Activated naive CD8-positive, alpha-beta T cell (primary cell): ENCODE results near the gene SCAPER.
"Not testable (repeated sequence)": the region's sequence is repeated elsewhere in the genome, so short reads cannot be mapped to it uniquely, and the experiment has no call there.

Experiments
- H3K27ac Mint-ChIP-seq: one replicate; pipeline ENCODE4 v1.8.0; 2021; ENCODE audit warnings: mixed read lengths
- H3K27me3 Mint-ChIP-seq: one replicate; pipeline ENCODE4 v1.8.0; 2021; ENCODE audit warnings: mixed read lengths
- H3K36me3 Mint-ChIP-seq: one replicate; pipeline ENCODE4 v1.8.0; 2021; ENCODE audit warnings: mixed read lengths
- H3K4me1 Mint-ChIP-seq: one replicate; pipeline ENCODE4 v1.8.0; 2021; ENCODE audit warnings: low read depth, mixed read lengths
- H3K4me3 Mint-ChIP-seq: one replicate; pipeline ENCODE4 v1.8.0; 2021; ENCODE audit warnings: mild to moderate bottlenecking, mixed read lengths
- H3K9me3 Mint-ChIP-seq: one replicate; pipeline ENCODE4 v1.8.0; 2021; ENCODE audit warnings: low read depth, mixed read lengths

Gene SCAPER

GRCh38 chr15:76931397-76932134, 26.4 kb upstream of the SCAPER start, which contains the start of gene RCN2:
Gene RCN2 (plus strand): TSS chr15:76931749. CDS start chr15:76931842, 93 bp downstream.
- Mint-ChIP-seq H3K27me3 (no peaks in the 10 kb centered on the region), H3K9me3 (no peaks in the 10 kb centered on the region), H3K4me1 (peaks cover 32% of the 10 kb centered on the region), H3K4me3 (peak within 1 kb of the TSS; percentile 97), H3K27ac (peak within 1 kb of the TSS; percentile 91), H3K36me3 (peaks cover 7% of the 10 kb centered on the region)

- H3K9me3 Mint-ChIP-seq = no peaks in the 10 kb centered on the region
- H3K27ac Mint-ChIP-seq = peak overlapping the region; percentile 87
- peaks cover 6% of the 10 kb centered on the region for H3K36me3 Mint-ChIP-seq
- H3K27me3 Mint-ChIP-seq = no peaks in the 10 kb centered on the region
- H3K4me3 Mint-ChIP-seq = peak overlapping the region; percentile 88
- peaks cover 32% of the 10 kb centered on the region for H3K4me1 Mint-ChIP-seq
These were observed 25.8 kb upstream of the SCAPER start for GRCh38 chr15:76930831-76931396.

GRCh38 chr15:76929011-76929760, 24.0 kb upstream of the SCAPER start:
- H3K27ac Mint-ChIP-seq = no peak overlapping the region
- no peaks in the 10 kb centered on the region for H3K36me3 Mint-ChIP-seq
- H3K4me3 Mint-ChIP-seq = no peak overlapping the region
- H3K27me3 Mint-ChIP-seq = no peaks in the 10 kb centered on the region
- H3K9me3 Mint-ChIP-seq = no peaks in the 10 kb centered on the region
- H3K4me1 Mint-ChIP-seq = peaks cover 23% of the 10 kb centered on the region

- Mint-ChIP-seq H3K9me3 (no peaks in the 10 kb centered on the region), H3K4me1 (peaks cover 18% of the 10 kb centered on the region), H3K27me3 (no peaks in the 10 kb centered on the region), H3K27ac (no peak overlapping the region), H3K4me3 (no peak overlapping the region), H3K36me3 (no peaks in the 10 kb centered on the region)
These were observed 23.1 kb upstream of the SCAPER start for GRCh38 chr15:76928201-76928600.

GRCh38 chr15:76916369-76916768, 11.2 kb upstream of the SCAPER start:
- no peaks in the 10 kb centered on the region for H3K4me1 Mint-ChIP-seq
- H3K27ac Mint-ChIP-seq = no peak overlapping the region
- H3K9me3 Mint-ChIP-seq = no peaks in the 10 kb centered on the region
- no peaks in the 10 kb centered on the region for H3K36me3 Mint-ChIP-seq
- H3K4me3 Mint-ChIP-seq = no peak overlapping the region
- H3K27me3 Mint-ChIP-seq = no peaks in the 10 kb centered on the region

- no peak overlapping the region for H3K27ac Mint-ChIP-seq
- H3K9me3 Mint-ChIP-seq = no peaks in the 10 kb centered on the region
- no peaks in the 10 kb centered on the region for H3K27me3 Mint-ChIP-seq
- H3K36me3 Mint-ChIP-seq = no peaks in the 10 kb centered on the region
- H3K4me3 Mint-ChIP-seq = no peak overlapping the region
- H3K4me1 Mint-ChIP-seq = no peaks in the 10 kb centered on the region
These were observed 8.6 kb upstream of the SCAPER start for GRCh38 chr15:76913737-76914136.

GRCh38 chr15:76912430-76912829, 7.3 kb upstream of the SCAPER start:
- Mint-ChIP-seq H3K4me3 (no peak overlapping the region), H3K27ac (no peak overlapping the region), H3K36me3 (no peaks in the 10 kb centered on the region), H3K4me1 (no peaks in the 10 kb centered on the region), H3K27me3 (no peaks in the 10 kb centered on the region), H3K9me3 (no peaks in the 10 kb centered on the region)

- Mint-ChIP-seq H3K36me3 (no peaks in the 10 kb centered on the region), H3K4me3 (peak overlapping the region; percentile 89), H3K27ac (peak overlapping the region; percentile 54), H3K27me3 (no peaks in the 10 kb centered on the region), H3K9me3 (no peaks in the 10 kb centered on the region), H3K4me1 (peaks cover 30% of the 10 kb centered on the region)
These were observed 715 bp upstream of the SCAPER start for GRCh38 chr15:76905855-76906254.

- no peaks in the 10 kb centered on the region for H3K9me3 Mint-ChIP-seq
- H3K36me3 Mint-ChIP-seq = no peaks in the 10 kb centered on the region
- H3K4me3 Mint-ChIP-seq = peak overlapping the region; percentile 89
- H3K4me1 Mint-ChIP-seq = peaks cover 32% of the 10 kb centered on the region
- H3K27ac Mint-ChIP-seq = peak overlapping the region; percentile 95
- H3K27me3 Mint-ChIP-seq = no peaks in the 10 kb centered on the region
These were observed 603 bp downstream of the SCAPER start for GRCh38 chr15:76904461-76905012.

- Mint-ChIP-seq H3K9me3 (no peaks in the 10 kb centered on the region), H3K4me1 (peaks cover 32% of the 10 kb centered on the region), H3K27me3 (no peaks in the 10 kb centered on the region), H3K4me3 (peak overlapping the region; percentile 89), H3K27ac (peak overlapping the region; percentile 62), H3K36me3 (peaks cover 2% of the 10 kb centered on the region)
These were observed 1.9 kb downstream of the SCAPER start for GRCh38 chr15:76903251-76903681.

GRCh38 chr15:76901965-76902364, 3.2 kb downstream of the SCAPER start:
- Mint-ChIP-seq H3K4me1 (peaks cover 32% of the 10 kb centered on the region), H3K36me3 (peaks cover 2% of the 10 kb centered on the region), H3K9me3 (no peaks in the 10 kb centered on the region), H3K27ac (no peak overlapping the region), H3K4me3 (no peak overlapping the region), H3K27me3 (no peaks in the 10 kb centered on the region)

- H3K4me3 Mint-ChIP-seq, H3K27ac Mint-ChIP-seq, H3K27me3 Mint-ChIP-seq, H3K9me3 Mint-ChIP-seq, H3K36me3 Mint-ChIP-seq: not testable (repeated sequence)
- peaks cover 26% of the 10 kb centered on the region for H3K4me1 Mint-ChIP-seq
These were observed 5.2 kb downstream of the SCAPER start for GRCh38 chr15:76899931-76900310.

- not testable (repeated sequence) for H3K36me3 Mint-ChIP-seq, H3K27ac Mint-ChIP-seq, H3K27me3 Mint-ChIP-seq, H3K4me3 Mint-ChIP-seq, H3K9me3 Mint-ChIP-seq
- H3K4me1 Mint-ChIP-seq = peaks cover 29% of the 10 kb centered on the region
These were observed 5.8 kb downstream of the SCAPER start for GRCh38 chr15:76899176-76899930.

- peaks cover 17% of the 10 kb centered on the region for H3K36me3 Mint-ChIP-seq
- H3K27me3 Mint-ChIP-seq = no peaks in the 10 kb centered on the region
- H3K27ac Mint-ChIP-seq = no peak overlapping the region
- H3K4me1 Mint-ChIP-seq = peaks cover 22% of the 10 kb centered on the region
- H3K4me3 Mint-ChIP-seq = no peak overlapping the region
- H3K9me3 Mint-ChIP-seq = no peaks in the 10 kb centered on the region
These were observed 7.0 kb downstream of the SCAPER start for GRCh38 chr15:76898102-76898501.
